GM19238 (cell line): ENCODE data around the gene SSH3.
"Not testable (repeated sequence)": the region's sequence is repeated elsewhere in the genome, so short reads cannot be mapped to it uniquely, and the experiment has no call there.

Experiments
- DNase-seq: peaks from one replicate; pipeline ENCODE4 v3.0.0; 2011; ENCODE audit warnings: low spot score; ENCODE audit not compliant: insufficient read length

SSH3 gene, protein sequence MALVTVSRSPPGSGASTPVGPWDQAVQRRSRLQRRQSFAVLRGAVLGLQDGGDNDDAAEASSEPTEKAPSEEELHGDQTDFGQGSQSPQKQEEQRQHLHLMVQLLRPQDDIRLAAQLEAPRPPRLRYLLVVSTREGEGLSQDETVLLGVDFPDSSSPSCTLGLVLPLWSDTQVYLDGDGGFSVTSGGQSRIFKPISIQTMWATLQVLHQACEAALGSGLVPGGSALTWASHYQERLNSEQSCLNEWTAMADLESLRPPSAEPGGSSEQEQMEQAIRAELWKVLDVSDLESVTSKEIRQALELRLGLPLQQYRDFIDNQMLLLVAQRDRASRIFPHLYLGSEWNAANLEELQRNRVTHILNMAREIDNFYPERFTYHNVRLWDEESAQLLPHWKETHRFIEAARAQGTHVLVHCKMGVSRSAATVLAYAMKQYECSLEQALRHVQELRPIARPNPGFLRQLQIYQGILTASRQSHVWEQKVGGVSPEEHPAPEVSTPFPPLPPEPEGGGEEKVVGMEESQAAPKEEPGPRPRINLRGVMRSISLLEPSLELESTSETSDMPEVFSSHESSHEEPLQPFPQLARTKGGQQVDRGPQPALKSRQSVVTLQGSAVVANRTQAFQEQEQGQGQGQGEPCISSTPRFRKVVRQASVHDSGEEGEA

DNA sequence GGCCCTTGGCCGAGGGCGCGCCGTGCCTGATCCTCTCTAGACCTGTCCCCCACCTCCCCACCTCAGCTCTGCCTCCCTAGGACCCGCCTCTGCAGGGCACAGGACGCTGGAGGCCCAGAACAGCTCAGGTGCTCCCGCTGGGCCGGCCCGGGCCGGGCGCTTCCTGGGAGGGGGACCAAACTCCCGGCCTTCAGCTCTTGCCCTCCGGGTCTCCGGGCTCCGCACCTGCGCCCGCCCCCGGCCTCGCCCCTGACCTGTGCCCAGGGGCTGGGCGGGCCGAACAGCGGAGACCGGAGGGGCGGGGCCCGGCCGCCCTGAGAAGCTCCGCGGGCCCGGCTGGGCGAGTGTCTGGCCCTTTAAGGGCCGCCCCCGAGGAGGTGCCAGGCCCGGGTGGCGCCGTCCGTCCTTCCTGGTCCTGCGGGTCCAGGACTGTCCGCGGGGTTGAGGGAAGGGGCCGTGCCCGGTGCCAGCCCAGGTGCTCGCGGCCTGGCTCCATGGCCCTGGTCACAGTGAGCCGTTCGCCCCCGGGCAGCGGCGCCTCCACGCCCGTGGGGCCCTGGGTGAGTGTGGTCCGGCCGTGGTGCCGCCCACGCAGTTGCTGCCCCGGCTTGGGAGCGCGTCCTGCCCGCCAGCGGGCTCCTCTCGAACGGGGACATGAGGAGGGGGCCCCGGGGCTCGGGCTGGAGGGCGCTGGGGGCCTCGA is at the start of gene SSH3:
Gene SSH3 (plus strand): TSS at position 399 of the 703 bp plus-strand sequence. CDS start 96 bp downstream, at position 495.
- DNase-seq: no peak

DNA sequence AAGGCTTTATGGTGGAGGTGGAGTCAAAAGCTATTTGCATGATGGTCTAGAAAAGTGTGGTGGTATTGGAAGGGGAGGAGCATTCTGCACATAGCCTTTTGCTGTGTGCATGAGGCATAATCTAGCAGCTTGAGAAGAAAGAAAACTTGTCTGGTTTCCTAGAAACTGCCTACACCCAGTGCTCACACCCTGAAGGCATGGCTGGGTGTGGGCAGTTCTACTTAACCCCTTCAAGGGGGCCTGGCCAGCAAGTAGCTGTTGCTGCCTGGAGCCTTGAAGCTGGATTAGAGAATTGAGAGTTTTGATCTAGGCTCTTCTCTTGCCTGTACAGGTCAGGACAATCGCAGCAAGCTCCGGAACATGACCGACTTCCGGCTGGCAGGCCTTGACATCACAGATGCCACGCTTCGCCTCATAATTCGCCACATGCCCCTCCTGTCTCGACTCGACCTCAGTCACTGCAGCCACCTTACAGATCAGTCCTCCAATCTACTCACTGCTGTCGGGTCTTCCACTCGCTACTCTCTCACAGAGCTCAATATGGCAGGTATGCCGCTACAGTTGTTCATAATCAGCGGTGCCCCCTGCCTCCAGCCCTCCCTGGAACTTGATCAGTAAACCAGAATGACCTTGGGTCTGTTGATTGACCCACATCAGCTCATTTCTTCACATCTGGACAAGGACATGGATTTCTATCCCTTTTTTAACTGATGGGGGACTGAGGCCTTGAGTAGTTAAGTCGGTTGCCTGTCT is 49.3 kb upstream of the SSH3 start:
- DNase-seq: no peak

DNA sequence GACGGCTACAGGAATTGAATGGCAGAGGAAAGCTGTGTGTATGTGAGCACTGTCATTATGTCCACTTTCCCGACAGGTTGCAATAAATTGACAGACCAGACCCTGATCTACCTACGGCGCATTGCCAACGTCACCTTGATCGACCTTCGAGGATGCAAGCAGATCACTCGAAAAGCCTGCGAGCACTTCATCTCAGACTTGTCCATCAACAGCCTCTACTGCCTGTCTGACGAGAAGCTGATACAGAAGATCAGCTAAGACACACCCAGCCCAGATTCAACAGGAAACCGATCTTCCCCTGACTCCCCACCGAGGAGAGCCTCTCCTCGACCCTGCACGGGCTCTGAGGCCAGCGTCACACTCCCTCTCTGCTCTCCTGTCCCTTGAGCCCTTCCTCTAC is 48.5 kb upstream of the SSH3 start:
- no peak for DNase-seq

DNA sequence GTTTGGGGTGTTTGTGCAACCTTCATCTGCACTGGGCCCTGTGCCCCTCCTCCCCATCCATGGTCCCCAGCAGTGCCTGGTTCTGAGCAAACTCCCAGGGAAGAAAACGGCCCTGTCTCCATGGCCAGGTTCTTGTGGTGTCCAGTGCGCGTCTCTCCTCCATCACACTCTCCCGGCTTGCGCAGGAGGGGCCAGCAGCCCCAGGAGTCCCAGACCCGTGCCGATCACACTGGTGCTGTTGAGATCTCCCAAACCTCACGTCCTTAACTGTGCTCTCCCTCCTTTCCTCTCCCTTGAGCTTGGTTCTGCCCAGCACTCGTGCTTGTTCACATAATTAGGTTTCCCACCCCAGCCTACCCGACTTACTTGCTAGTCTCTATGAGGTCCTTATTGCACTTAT is 48.0 kb upstream of the SSH3 start:
- DNase-seq: no peak

DNA sequence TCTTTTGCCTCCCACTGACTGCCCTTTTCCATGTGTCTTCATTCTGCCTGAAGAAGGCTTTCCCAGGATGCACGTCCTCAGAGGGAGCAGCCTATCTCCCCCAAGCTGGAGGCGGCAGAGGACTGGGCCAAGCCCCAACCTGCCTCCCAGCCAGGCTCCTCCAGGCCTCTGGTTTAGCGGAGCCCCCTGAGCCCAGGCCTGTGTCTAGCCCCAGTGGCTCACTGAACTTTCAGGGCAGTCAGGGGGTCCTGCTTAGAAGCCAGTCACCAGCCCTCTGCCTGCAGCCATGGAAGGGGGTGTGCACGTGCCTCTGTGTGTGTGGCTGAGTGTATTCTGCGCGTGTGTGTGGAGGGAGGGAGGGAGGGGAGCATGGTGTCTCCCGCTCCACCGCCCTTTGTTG is 47.5 kb upstream of the SSH3 start:
- no peak for DNase-seq

DNA sequence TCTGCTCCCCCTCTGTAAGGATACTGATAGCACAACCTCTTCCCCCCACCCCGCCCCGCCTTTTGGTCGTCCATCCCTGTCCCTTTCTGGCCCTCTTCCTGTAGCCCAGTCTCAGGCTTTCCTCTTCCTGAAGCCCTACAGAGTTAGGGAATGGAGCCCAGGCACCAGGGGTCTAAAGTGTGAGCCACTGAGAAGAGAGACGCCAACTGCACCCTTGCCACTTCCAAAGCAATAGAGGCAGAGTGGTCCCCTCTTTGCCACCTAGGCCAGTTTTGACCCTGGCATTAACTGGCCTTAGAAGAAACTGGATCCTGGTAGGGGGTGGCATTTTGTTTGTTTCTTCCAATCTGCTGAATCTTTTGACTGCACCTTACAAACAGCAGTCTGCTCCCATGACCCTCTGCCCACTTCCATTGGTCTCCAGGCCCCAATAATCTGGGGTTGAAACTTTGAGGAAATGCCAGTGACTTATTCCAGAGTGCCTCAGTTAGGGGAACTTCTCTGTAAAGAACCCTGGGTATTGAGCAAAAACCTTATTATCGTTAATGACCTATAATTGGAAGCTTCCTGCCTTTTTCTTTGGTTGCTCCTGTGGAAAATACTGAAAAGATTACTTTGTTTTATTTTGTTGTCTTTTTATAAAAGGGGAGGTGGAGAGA is 46.7 kb upstream of the SSH3 start:
- no peak for DNase-seq

DNA sequence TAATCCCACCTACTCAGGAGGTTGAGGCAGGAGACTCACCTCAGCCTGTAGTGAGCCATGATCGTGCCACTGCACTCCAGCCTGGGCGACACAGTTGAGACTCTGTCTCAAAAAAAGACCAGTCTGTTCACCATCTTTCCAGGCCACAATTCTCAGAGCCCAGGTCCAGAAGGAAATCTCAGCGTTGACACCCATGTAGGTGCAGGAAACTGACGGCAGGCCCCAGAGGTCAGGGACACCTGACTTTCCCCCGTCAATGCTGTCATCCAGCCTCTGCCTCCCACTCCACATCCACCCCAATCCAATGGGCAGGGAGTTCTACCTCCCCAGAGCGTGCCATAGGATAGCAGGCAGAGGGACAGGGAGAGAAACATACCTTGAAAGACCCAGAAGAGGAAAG is 42.9 kb upstream of the SSH3 start:
- DNase-seq: no peak

DNA sequence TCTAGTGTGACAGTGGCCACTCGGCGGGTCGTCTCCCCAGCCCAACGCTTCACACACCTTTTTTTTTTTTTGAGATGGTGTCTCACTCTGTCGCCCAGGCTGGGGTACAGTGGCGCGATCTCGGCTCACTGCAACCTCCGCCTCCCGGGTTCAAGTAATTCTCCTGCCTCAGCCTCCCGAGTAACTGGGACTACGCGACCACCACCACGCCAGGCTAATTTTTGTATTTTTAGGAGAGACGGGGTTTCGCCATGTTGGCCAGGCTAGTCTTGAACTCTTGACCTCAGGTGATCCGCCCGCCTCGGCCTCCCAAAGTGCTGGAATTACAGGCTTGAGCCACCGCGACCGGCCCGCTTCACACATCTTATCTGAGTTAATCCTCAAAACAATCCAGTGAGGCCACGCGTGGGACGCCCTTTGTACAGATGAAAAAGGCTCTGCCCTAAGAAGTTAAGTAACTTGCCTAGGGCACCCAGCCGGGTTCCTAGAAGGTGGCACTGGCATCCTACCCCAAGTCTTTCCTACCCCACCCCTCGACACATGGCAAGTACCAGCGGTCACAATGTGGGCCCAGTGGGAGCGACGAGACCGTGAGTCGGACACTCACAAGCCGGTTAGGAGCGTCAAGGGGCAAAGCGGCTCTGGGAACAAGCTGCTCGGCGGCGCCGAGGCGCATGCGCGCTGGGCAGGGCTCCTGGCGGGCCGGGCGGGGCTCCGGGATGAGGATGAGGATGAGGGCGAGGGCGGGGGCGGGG is 42.3 kb upstream of the SSH3 start:
- DNase-seq: not testable (repeated sequence)

DNA sequence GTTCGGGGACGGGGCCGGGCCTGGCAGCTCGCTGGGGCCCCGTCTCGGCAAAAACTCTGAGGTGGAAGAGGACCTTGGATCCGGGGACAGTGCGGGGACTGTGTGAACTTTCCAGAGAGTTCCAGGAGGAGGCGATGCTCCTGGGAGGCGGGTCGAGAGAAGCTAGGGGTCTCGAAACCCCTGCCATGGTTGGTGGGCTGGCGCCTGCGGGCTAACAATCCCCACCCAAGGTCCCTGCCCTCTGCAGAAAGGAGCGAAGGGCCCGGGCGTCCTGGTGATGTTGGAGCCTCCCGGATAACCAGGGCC is 41.7 kb upstream of the SSH3 start:
- DNase-seq: no peak

DNA sequence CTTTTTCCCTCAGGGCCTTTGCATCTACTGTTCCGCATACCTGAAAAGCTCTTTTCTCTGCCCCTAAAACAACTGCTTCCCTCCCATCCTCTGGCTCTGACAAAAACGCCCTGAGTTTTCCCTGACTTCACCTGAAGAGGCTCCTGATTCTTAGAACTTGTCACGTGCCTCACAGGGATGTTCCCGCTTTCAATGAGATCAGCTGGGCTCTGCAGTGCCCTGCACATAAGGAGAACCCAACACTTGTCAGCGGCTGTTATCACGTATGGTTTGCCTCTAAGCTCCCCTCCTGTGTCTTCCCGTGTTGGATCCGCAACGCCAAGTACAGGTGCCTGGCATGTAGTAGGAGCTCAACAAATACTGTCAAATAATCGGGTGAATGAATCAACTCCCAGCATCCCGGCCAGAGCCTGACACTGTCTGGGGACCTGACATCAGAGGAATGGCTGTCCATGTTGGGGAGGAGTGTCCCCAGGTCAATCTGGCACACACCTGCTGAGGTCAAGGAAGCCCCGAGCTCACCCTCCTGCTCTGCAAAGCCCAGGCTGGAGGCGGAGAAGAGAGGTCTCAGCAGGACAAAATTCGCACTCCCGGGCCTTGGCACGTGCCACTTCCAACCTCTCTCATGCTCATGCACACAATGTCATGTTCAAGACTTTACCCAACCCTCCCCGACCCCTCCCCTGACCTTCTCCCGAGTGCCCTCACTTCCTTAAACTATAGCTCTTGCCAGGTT is 41.2 kb upstream of the SSH3 start:
- no peak for DNase-seq

DNA sequence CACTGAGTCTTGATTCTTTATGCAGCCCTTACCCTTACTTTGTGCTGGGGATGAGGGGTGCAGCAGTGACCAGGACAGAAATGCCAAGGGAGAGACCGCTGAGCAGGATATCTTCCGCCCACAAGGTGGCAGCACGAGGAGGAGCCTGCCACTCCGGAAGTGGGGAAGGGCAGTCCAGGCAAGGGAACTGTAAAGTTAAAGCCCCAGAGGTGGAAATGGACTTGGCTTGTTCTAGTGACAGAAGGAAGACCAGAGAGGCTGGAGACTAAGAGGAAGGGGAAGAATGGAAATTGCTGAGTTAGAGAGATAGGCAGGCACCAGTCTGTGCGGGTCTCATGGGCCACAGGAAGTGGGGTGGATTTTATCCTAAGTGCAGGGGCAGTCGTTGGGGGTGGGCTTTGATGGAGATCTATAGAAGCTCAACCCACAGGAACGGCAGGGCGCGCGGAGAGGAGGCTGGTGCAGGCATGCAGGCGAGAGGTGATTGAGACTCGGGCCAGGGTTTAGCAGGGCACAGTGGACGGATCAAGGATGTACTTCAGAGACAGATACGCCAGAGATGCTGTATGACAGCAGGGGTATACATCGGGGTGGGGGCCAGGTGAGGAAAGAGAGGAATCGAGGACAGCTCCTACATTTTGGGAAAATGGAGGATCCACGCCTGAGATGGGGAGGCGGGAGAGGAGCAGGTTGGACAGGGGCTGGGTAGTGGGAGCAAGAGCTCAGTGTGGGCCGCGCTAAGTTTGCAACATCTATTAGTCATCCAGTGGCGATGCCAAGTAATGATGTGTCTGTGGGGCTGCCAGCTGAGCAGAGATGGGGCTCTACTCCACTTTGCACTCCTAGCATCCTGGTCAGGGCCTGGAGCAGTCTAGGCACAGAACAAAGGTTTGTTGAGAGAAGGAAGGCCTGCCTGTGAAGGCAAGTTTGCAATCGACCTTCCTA is 40.3 kb upstream of the SSH3 start:
- DNase-seq: peak; percentile 90

DNA sequence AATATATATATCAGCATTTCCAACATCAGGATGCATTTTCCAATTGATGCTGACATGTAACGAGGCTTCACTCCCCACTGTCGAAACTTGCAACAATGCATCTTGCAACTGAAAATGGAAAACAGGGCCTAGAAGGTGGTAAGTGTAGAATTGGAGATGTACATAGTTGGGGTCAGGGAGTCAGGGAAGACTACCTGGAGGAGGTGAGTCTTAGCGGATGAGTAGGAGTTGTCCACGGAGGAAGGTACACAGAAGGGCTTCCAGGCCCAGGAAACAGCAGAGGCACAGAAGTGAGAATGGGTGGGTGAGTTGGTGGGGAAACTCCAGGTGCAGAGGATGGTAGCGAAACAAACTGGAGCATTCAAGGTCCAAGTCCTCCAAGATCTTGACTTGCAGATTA is 39.1 kb upstream of the SSH3 start:
- no peak for DNase-seq

DNA sequence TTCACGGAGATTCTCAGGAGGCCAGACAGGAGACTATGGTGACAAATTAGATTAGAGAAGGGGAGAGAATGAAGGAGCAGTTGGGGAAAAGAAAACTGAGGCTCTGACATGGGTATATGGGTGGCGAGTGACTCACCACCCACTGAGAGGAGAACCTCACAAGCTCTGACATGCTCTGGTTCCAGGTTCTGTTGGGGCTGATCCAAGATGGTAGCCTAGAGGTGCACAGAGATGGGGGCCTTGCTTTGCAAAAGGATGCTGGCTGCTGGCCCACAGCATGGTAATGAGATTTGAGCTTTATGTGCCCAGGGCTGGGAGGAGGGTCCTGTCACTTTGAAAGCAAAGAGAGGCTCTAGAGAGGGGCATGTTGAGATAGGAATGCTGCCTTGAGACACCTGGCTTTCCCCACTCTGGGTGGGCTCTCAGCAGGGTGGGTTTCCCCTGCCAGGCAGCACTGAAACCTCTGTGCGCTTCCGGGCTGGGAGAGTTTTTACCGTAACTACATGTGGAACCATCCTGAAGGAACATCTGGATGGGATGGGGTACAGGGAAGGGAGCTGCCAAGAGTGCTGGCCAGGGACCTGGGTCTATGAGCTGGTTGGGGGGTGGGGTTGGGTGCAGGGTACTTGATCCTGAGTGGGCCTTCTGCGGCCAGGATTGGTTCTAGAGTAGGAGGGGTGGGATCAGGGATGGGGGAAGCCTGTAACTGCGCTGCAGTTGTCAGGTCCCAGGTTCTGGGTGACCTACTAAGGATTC is 38.3 kb upstream of the SSH3 start:
- DNase-seq: no peak

DNA sequence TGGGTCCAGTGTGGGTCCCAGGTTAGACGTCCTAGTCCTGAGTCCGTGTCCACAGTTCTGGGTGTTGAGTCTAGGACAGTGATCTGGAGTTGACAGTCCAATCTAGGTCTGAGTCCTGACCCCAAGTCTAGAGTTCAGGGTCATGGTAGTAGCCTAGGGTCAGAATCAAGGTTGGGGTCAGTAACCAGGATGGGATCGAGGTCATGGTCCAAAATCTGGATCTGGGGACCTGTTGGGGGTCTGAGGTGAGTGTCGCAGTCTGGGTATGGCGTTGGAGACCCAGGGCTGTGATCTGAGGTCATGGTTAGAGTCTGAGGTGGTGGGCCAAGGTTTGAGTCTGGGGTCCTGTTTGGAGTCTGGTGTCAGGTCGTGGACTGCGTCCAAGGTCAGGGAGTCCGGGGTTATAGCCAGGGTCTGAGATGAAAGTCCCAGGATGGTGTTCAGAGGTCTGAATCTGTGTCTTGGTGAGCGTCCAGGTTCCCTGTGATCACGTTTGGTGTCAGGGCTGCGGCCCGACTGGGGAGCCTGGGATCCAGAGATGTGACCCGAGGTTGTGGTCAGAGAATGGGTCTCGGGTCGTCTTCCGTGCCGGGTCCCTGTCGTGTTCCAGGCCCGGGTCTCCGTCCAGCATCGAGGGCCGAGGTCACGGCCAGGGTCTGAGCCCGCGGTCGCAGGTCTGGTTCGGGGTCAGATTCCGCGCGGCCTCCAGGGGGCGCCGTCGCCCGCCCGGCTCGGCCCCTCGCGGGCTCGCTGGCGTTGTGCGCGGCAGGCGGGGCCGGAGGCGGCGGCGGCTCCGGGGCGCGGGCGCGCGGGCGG is 37.5 kb upstream of the SSH3 start:
- peak; percentile 84 for DNase-seq

DNA sequence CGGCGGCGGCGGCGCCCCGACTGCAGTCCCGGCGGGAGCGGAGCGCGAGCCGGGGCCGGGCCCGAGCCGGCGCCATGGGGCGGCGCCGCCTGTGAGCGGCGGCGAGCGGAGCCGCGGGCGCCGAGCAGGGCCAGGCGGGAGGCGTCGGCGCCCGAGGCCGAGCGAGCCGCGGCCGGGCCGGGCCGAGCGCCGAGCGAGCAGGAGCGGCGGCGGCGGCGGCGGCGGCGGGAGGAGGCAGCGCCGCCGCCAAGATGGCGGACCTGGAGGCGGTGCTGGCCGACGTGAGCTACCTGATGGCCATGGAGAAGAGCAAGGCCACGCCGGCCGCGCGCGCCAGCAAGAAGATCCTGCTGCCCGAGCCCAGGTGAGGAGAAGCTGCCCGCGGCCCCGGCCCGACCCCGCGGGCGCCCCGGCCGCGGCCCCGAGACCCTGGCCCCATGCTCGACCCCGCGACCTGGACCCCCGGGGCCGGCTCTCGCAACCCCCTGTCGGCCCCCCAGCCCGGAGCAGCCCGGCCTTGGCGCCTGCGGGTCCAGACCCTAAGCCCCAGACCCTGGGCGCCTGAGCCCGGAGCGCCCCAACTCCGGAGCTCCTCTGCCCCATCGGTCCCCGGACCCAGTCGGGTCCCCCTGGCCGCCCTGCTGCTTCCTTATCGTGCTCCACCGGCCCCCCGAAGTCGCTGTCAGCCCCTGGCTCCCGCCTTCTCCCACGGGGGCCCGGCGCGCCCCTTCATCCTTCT is 36.7 kb upstream of the SSH3 start, which contains the start of gene GRK2:
Gene GRK2 (plus strand): TSS at position 25 of the 739 bp plus-strand sequence. CDS start 227 bp downstream, at position 252.
- peak; percentile 60 for DNase-seq
